Effector memory CD4-positive, alpha-beta T cell (primary cell): ENCODE measurements around the gene LGALS7.
"Not testable (repeated sequence)": the region's sequence is repeated elsewhere in the genome, so short reads cannot be mapped to it uniquely, and the experiment has no call there.

Source experiments
- DNase-seq, 3 donors: peaks; one replicate each; pipeline ENCODE4 v3.0.0-alpha.2; 2020
- H3K27ac ChIP-seq: 2 replicates; pipeline ENCODE4 v1.7.0; 2013; ENCODE audit warnings: mild to moderate bottlenecking, low read length, moderate library complexity; ENCODE audit not compliant: insufficient read depth, poor library complexity, severe bottlenecking
- H3K27me3 ChIP-seq: replicated peaks from 2 replicates; pipeline ENCODE4 v1.7.0; 2013; ENCODE audit warnings: mild to moderate bottlenecking, low read length; ENCODE audit not compliant: insufficient read depth, control insufficient read depth, poor library complexity, severe bottlenecking
- H3K36me3 ChIP-seq: 2 replicates; pipeline ENCODE4 v1.7.0; 2013; ENCODE audit warnings: mild to moderate bottlenecking, low read length, moderate library complexity; ENCODE audit not compliant: control insufficient read depth, insufficient read depth
- H3K4me1 ChIP-seq: 2 replicates; pipeline ENCODE4 v1.7.0; 2013; ENCODE audit warnings: low read length, mild to moderate bottlenecking; ENCODE audit not compliant: control insufficient read depth, insufficient read depth, poor library complexity, severe bottlenecking
- H3K4me3 ChIP-seq: 2 replicates; pipeline ENCODE4 v1.7.0; 2013; ENCODE audit warnings: low read length, low read depth, mild to moderate bottlenecking; ENCODE audit not compliant: insufficient read depth, poor library complexity, severe bottlenecking
- H3K9me3 ChIP-seq: 2 replicates; pipeline ENCODE4 v1.7.0; 2013; ENCODE audit warnings: mild to moderate bottlenecking, low read length, moderate library complexity; ENCODE audit not compliant: control insufficient read depth
- total RNA-seq, 3 donors: gene quantifications; one replicate each; lab custom pipeline; 2026; lab: John Stamatoyannopoulos, UW

LGALS7 gene
- 0 reads per million in 3 donors for total RNA-seq

DNA sequence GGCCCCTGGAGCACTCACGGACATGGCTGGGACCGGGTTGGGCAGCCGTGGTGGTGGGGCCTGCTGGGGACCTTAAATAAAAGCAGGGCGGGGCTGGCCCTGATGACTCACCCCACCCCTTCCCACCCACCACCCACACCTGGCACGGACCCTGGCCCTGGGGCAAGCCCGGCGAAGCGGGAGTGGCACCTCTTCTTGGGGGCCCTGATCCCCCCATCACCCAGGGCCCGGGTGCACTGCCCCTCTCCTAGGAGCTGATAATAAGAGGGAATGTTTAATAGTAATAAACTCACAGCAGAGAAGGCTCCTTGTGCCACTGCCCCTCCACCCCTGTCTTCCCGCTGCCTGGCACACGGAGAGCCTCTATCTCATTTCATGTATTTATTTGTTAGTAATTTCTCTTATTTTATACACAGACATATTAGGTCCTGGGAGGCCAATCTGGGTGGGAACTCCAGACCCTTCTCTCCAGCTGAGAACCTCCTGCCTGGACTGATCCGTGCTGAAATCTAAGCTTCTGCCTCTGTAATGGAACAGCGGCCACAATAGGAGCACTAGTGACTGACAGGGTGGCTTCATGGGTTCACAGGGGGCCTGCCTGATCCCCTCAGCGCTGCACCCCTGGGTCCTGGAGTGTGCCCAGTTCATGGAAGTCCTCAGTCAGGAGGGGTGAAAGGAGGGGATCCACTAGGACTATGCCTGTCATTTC is at the start of gene LGALS7:
Gene LGALS7, minus strand, starts transcription at position 49 of the 709 bp plus-strand sequence. Its CDS starts 25 bp downstream, at position 24.
- Histone ChIP-seq H3K4me1 (no peaks in the 10 kb centered on the region), H3K9me3 (no peaks in the 10 kb centered on the region), H3K36me3 (no peaks in the 10 kb centered on the region), H3K27ac (no peak within 1 kb of the TSS), H3K4me3 (no peak within 1 kb of the TSS), H3K27me3 (no peaks in the 10 kb centered on the region)
- DNase-seq, result no peak

- H3K4me1 ChIP-seq, DNase-seq, H3K4me3 ChIP-seq, H3K27me3 ChIP-seq, H3K27ac ChIP-seq, H3K9me3 ChIP-seq: not testable (repeated sequence)
- peaks cover 31% of the 10 kb centered on the region for H3K36me3 ChIP-seq
Measured at GRCh38 chr19:38821230-38821825, 48.0 kb upstream of the LGALS7 start.

DNA sequence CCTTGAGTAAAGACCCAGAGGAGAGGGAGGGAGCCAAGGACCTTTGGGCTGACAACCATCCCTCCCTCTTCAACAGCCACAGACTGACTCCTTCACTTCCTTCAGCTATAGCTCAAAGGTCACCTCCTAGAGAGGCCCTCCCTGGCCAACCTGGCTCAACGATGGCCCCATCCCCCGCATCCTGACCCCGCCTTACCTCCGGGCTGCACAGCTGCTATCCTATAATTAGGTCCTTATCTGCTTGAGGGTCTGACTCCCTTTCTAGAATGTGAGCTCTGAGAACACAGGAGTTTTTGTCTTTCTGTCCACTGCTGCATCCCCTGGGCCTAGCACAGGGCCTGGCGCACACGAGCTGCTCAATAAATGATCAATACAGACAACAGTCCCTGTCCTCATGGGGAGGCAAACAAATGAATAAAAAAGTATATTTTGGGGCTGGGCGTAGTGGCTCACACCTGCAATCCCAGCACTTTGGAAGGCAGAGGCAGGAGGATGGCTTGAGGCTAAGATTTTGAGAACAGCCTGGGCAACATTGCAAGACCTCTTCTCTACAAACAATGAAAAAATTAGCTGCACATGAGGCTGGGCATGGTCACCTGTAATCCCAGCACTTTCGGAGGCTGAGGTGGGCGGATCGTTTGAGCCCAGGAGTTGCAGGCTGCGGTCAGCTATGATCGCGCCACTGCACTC is 46.1 kb upstream of the LGALS7 start:
- Histone ChIP-seq H3K27me3 (no peaks in the 10 kb centered on the region), H3K27ac (no peak overlapping the region), H3K4me1 (no peaks in the 10 kb centered on the region), H3K36me3 (peaks cover 43% of the 10 kb centered on the region), H3K4me3 (no peak overlapping the region), H3K9me3 (no peaks in the 10 kb centered on the region)
- DNase-seq, result no peak

DNA sequence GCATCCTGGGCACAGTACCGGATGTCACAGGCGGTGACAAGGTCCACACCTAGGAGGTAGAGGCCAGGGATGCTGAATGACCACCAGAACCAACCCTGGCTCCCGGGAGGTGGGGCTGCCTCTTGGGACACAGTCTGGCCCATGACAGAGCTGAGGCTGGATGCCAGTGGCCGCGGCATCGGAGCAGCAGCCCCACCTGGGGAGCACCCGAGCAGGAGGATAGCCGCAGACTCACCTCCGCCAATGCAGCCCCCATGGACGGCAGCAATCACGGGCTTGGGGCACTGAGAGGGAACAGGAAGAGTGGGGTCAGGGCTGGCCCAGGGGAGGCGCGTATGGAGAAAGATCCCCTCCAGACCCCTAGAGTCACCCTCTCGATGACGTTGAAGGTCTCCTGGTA is 43.8 kb upstream of the LGALS7 start:
- no peaks in the 10 kb centered on the region for H3K27me3 ChIP-seq
- H3K36me3 ChIP-seq, result peaks cover 37% of the 10 kb centered on the region
- no peaks in the 10 kb centered on the region for H3K4me1 ChIP-seq
- no peaks in the 10 kb centered on the region for H3K9me3 ChIP-seq
- DNase-seq, result no peak
- H3K27ac ChIP-seq, result no peak overlapping the region
- no peak overlapping the region for H3K4me3 ChIP-seq

GRCh38 chr19:38816131-38816750 is 42.9 kb upstream of the LGALS7 start:
- Histone ChIP-seq H3K4me1 (no peaks in the 10 kb centered on the region), H3K36me3 (peaks cover 37% of the 10 kb centered on the region), H3K27ac (no peak overlapping the region), H3K27me3 (no peaks in the 10 kb centered on the region), H3K4me3 (no peak overlapping the region), H3K9me3 (no peaks in the 10 kb centered on the region)
- DNase-seq, result no peak

DNA sequence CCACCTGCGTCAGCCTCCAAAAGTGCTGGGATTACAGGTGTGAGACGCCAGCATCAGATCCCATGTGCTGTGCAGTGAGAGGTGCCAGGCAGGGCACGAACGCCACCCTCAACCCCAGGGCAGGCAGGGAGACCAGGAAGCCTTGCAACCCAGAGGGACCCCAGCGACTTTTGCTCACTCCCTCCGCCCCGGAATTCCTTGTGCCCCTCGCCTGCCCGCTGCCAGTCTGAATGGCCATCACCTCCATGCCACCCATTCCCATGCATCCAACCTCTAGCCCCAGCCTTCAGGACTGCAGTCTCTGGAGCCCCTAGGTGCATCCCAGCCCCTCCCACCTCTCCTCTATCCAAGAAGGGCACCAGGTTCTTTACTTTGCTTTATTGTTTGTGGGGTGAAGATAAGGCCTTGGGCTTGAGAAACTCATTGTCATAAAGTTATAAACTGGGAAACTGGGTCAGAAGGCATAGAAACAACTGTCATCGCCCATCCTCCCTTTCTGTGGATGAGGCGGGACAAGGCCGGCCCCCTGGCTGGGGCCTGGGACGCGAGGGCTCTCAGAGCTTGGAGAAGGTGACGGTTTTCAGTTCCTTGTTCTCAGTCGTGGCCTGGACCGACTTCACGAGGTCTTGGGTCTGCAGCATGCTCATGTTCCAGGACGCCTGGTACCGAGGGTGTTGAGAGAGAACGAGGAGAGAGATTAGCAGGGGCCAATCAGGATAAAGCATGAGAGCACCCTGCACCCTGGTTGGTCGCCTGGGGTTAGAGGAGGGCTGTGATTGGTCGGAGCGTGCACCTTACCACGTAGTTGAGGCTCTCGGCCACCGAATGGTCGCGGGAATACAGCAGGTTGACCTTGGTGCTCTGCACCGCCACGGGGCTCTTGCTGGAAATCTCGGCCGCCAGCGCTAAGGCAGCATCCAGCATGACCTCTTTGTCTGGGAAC is 42.0 kb upstream of the LGALS7 start:
- no peaks in the 10 kb centered on the region for H3K27me3 ChIP-seq
- H3K36me3 ChIP-seq, result peaks cover 34% of the 10 kb centered on the region
- no peak for DNase-seq
- no peaks in the 10 kb centered on the region for H3K9me3 ChIP-seq
- H3K27ac ChIP-seq, result no peak overlapping the region
- H3K4me3 ChIP-seq, result no peak overlapping the region
- H3K4me1 ChIP-seq, result no peaks in the 10 kb centered on the region

DNA sequence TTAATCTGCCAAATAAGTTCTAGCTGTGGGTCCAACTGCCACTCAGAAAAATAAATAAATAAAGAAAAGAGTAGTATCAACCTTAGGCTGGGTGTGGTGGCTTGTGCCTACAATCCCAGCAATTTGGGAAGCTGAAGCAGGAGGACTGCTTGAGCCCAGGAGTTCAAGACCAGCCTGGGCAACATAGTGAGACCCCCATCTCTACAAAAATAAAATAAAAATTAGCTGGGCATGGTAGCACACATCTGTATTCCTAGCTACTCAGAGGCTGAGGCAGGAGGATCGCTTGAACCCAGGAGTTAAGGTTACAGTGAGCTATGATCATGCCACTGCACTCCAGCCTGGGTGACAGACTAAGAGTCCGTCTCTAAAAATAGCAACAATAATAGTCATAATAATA is 40.6 kb upstream of the LGALS7 start:
- H3K27ac ChIP-seq, H3K9me3 ChIP-seq, DNase-seq, H3K4me1 ChIP-seq, H3K27me3 ChIP-seq, H3K4me3 ChIP-seq: not testable (repeated sequence)
- peaks cover 29% of the 10 kb centered on the region for H3K36me3 ChIP-seq

- Histone ChIP-seq H3K4me3 (no peak overlapping the region), H3K9me3 (no peaks in the 10 kb centered on the region), H3K4me1 (no peaks in the 10 kb centered on the region), H3K27ac (no peak overlapping the region), H3K27me3 (no peaks in the 10 kb centered on the region), H3K36me3 (peaks cover 29% of the 10 kb centered on the region)
- DNase-seq, result no peak
Measured at GRCh38 chr19:38813323-38813722, 40.0 kb upstream of the LGALS7 start.

DNA sequence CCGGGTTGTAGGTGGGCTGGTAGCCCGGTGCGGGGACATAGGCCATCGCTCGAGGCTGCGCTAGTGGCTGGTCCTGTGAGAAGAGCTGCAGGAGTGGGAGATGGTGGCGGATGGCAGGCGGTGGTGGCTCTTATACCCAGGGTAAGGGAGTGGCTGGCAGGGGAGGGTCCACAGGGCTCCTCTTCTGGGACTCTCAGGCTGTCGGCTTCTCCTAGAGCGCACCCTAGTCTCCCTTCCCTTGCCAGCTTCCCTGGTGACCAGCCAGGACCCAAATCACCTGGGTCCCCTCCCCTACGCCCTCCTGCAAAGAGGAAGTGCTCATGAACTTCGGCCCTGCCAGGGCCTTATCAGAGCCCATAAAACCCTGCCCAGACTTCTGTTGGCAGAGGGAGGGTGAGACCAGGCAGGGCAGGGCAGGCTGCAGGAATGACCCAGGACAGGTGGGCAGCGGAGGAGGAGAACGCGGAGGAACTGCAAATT is 39.6 kb upstream of the LGALS7 start, which contains the start of gene LGALS4:
Gene LGALS4, minus strand, starts transcription at position 105 of the 480 bp plus-strand sequence. Its CDS starts 59 bp downstream, at position 46.
- Histone ChIP-seq H3K27me3 (no peaks in the 10 kb centered on the region), H3K4me3 (no peak within 1 kb of the TSS), H3K27ac (no peak within 1 kb of the TSS), H3K9me3 (no peaks in the 10 kb centered on the region), H3K36me3 (peaks cover 28% of the 10 kb centered on the region), H3K4me1 (no peaks in the 10 kb centered on the region)
- no peak for DNase-seq
